Stimulated activated CD4-positive, alpha-beta T cell treated with anti-CD3 and anti-CD28 coated beads, Interleukin-1b, Interleukin-23, amount 100 ng/mL, for 4 hours (primary cell): ENCODE measurements around the gene TCHH.
"Not testable (repeated sequence)": the region's sequence is repeated elsewhere in the genome, so short reads cannot be mapped to it uniquely, and the experiment has no call there.

Experiments used
- DNase-seq, 2 donors: peaks; one replicate each; pipeline ENCODE4 v3.0.0-alpha.2; 2020; ENCODE audit warnings: low read depth in 2 of 2

The TCHH gene

DNA sequence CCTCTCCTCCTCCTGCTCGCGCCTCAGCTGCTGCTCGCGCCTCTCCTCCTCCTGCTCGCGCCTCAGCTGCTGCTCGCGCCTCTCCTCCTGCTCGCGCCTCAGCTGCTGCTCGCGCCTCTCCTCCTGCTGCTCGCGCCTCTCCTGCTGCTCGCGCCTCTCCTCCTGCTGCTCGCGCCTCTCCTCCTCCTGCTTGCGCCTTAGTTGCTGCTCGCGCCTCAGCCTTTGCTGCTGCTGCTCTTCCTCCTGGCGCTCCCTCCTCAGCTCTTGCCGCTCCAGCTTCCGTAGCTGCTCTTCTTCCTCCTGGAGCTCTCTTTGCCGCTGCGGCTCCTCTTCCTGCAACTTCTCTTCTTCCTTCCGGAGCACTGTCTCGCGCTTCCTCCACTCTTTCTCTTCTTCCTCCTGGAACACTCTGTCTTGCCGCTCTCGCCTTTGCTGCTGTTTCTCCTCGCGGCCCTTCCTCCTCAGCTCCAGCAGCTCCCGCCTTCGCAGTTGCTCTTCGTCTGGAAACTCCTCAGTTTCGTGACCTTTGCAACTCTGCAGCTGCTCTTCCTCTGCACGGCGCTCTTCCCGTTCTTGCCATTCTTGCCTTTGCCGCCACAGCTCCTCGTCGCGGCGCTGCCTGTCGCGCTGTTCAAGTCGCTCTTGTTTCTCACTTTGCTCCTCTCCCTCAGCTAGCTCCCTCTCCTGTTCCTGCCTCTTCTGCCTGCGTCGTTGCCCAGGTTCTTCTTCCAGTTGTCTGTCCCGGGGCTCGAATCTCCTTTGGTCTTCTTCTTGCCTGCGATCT lies 3.0 kb downstream of the TCHH start:
- no peak for DNase-seq

DNA sequence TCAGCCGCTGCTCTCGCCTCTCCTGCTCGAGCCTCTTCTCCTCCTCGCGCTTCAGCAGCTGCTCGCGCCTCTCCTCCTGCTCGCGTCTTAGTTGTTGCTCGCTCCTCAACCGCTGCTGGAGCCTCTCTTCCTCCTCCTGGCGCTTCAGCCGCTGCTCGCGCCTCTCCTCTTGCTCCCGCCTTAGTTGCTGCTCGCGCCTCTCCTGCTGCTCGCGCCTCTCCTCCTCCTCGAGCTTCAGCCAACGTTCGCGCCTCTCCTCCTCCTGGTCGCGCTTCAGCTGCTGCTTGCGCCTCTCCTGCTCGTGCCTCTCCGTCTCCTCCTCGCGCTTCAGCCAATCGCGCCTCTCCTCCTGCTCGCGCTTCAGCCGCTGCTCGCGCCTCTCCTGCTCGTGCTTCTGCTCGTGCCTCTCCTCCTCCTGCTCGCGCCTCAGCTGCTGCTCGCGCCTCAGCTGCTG lies 3.7 kb downstream of the TCHH start:
- no peak for DNase-seq

GRCh38 chr1:152110860-152111514 lies 4.3 kb downstream of the TCHH start:
- DNase-seq, result no peak

GRCh38 chr1:152110365-152110859 lies 4.8 kb downstream of the TCHH start:
- no peak for DNase-seq

GRCh38 chr1:152109998-152110294 lies 5.3 kb downstream of the TCHH start:
- no peak for DNase-seq

- DNase-seq, result no peak
Observed at GRCh38 chr1:152109231-152109997, 5.8 kb downstream of the TCHH start.

GRCh38 chr1:152108882-152109222 lies 6.4 kb downstream of the TCHH start:
- DNase-seq, result no peak

DNA sequence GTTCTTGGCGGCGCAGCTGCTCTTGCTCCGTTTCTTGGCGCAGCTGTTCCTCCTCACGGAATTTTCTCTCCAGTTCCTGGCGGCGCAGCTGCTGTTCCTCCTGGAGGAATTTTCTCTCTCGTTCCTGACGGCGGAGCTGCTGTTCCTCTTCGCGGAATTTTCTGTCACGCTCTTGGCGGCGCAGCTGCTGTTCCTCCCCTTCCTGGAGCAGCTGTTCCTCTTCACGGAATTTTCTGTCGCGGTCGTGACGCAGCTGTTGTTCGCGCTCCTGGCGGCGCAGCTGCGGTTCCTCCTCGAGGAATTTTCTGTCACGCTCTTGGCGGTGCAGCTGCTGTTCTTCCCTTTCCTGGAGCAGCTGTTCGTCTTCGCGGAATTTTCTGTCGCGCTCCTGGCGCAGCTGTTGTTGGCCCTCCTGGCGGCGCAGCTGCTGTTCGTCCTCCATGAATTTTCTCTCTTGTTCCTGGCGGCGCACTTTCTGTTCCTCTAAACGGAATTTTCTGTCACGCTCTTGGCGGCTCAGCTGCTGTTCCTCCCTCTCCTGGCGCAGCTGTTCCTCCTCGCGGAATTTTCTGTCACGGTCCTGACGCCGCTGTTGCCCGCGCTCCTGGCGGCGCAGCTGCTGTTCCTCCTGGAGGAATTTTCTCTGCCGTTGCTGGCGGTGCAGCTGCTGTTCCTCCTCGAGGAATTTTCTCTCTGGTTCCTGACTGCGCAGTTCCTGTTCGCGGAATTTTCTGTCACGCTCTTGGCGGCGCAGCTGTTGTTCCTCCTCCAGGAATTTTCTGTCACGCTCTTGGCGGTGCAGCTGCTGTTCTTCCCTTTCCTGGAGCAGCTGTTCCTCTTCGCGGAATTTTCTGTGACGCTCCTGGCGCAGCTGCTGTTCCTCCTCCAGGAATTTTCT lies 7.0 kb downstream of the TCHH start:
- DNase-seq, result no peak

DNA sequence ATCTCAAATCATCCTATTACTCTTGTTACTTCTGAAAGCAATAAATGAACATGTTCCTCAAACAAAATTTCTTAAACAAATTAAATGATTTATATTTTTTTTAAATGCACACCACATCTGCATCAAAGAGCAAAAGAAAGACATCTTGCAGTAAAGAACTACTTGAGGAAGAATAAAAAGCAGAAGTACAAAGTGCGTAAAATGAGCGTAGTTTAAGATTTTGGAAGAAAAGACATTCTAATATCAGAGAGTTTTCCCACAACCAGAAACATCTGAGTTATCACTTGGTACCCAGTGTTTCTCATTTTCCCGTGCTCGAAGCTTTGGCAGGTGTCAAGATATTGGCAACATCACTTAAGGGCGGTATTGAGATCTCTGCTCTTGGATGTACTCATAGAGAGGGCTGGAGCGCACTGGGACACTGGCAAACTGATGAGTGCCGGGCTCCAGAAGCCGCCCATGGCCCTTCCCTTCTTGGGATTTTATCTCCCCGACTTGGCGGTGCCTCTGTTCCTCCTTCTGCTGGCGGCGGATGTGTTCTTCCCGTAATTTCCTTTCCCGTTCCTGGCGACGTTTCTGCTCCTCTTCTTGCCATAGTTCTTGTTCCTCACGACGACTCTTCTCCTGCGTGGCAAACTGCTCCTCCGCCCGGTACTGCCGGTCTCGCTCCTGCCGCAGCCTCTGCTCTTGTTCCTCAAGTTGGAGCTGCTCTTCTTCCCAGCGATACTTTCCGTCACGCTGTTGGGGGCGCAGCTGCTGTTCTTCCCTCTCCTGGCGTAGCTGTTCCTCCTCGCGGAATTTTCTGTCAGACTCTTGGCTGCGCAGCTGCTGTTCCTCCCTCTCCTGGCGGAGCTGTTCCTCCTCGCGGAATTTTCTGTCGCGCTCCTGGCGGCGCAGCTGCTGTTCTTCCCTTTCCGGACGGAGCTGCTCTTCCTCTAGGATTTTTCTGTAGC lies 7.9 kb downstream of the TCHH start:
- no peak for DNase-seq

- no peak for DNase-seq
Observed at GRCh38 chr1:152104854-152105253, 10.4 kb downstream of the TCHH start.

DNA sequence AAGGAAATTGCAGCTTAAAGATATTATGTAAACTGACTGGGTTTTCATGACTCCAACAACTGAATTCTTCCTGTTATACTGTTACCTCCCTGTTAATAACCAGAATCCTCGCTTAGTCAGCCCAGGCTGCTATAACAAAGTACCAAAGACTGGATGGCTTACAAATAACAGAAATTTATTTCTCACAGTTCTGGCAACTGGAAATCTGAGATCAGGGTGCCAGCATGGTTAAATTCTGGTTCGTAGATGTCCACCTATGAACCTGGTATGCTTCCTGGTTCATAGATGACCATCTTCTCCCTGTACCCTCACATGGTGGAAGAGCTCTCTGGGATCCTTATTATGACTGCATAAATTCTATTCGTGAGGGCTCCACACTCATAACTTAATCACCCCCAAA lies 18.3 kb downstream of the TCHH start:
- DNase-seq, result no peak

GRCh38 chr1:152089014-152089674 lies 26.1 kb downstream of the TCHH start, which contains the start of gene TCHHL1:
Gene TCHHL1, minus strand, starts transcription at chr1:152089064. Its CDS starts 921 bp downstream, at chr1:152088143.
- no peak for DNase-seq

- no peak for DNase-seq
Observed at GRCh38 chr1:152086760-152087159, 28.5 kb downstream of the TCHH start.

DNA sequence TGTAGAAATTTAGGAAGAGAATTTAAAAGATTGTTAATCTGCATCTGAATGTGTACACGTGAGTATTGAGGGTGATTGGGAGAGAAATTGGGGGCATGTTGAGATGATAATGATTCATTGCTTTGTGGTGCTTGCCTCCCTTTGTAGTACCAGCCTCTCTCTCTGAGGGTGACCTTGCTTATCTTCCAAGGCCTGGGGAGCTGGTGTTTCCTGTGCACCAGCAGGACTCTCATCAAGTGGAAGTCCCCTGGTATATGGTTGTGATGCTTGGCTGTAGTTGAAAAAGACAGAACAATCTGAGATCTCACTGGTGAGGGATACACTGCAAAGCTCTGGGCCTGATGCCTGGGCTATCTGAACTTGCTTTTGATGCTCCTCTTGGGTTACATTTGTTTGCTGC lies 30.4 kb downstream of the TCHH start:
- no peak for DNase-seq

- DNase-seq, result not testable (repeated sequence)
Observed at GRCh38 chr1:152081026-152081425, 34.2 kb downstream of the TCHH start.

GRCh38 chr1:152080494-152080893 lies 34.8 kb downstream of the TCHH start:
- not testable (repeated sequence) for DNase-seq

DNA sequence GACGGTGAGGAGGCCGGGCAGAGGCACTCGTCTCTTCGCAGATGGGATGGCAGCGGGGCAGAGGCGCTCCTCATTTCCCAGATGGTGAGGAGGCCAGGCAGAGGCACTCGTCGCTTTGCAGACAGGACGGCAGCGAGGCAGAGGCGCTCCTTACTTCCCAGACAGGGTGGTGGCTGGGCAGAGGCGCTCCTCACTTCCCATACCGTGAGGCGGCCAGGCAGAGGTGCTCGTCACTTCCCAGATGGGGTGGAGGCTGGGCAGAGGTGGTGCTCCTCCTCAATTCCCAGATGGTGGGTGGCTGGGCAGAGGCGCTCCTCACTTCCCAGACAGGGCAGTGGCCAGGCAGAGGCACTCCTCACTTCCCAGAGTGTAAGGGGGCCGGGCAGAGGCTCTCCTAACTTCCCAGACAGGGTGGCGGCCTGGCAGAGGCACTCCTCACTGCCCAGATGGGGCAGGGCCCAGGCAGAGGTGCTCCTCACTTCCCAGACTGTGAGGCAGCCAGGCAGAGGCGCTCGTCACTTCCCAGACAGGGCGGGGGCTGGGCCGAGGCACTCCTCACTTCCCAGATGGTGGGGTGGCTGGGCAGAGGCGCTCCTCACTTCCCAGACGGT lies 36.3 kb downstream of the TCHH start:
- DNase-seq, result no peak

DNA sequence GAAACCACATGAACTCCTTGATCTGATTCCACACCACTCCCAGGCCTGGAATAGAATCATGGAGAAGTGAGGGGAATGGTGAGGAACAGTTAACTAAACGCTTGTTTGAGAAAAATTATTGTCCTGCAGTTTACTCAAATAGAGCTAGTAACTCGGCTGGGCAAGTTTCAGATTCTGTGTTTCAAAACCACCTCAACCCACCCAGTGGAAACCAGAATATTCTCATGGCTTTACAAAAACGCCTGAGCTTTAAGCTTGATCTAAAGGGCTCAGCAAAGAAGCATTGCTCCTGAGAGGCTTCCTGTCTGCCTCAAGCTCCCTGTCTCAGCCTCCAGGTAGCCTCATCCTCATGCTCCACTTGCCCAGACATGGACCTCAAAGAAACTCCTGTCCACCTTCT lies 42.9 kb downstream of the TCHH start:
- DNase-seq, result no peak

DNA sequence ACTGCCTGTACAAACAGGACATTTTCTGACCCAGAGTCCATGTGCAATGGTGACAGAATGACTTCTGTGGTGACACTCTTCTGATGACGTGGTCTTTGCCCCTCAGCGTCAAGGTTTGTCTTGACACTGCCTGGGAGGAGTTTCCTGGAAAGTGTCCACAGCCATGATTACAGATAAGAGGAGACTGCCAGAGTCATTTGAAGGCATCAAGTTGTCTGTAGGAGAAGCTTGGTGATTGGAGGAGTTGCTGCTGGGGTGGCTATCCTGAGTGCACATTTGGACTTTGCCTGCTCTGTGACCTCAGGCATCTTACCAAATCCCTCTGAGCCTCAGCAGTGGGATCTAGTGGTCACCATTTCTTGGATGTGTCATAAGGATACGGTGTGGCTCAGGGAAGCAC lies 44.1 kb downstream of the TCHH start:
- no peak for DNase-seq
